HL-60 (cell line): ENCODE data around the gene SYT7.

Experiments used
- DNase-seq, 2 experiments: peaks; one replicate each; pipeline ENCODE4 v3.0.0-alpha.2; 2010 to 2020; ENCODE audit warnings: low read depth in 1 of 2, low spot score in 1 of 2
- H3K27ac ChIP-seq: fragments of 250-450 bp; sonication (Bioruptor Pico); replicated peaks from 2 replicates; pipeline ENCODE4 v1.5.1; 2020; ENCODE audit warnings: mild to moderate bottlenecking, moderate library complexity
- H3K27me3 ChIP-seq: fragments of 250-450 bp; sonication (Bioruptor Pico); 2 replicates; pipeline ENCODE4 v1.5.1; 2021; ENCODE audit warnings: mild to moderate bottlenecking, moderate library complexity; ENCODE audit not compliant: insufficient read depth, poor library complexity, severe bottlenecking
- H3K4me3 ChIP-seq: replicated peaks from 2 replicates; pipeline ENCODE4 v1.5.1; 2011; ENCODE audit warnings: mild to moderate bottlenecking, control low read depth, low read length; ENCODE audit not compliant: insufficient read depth
- GABPA ChIP-seq: IDR thresholded peaks from 2 replicates; pipeline ENCODE4 v1.6.1; 2012; ENCODE audit warnings: low read depth
- POLR2AphosphoS5 ChIP-seq: IDR thresholded peaks from 2 replicates; pipeline ENCODE4 v1.6.1; 2012; ENCODE audit warnings: low read depth
- SPI1 ChIP-seq: IDR thresholded peaks from 2 replicates; pipeline ENCODE4 v1.6.1; 2012; ENCODE audit warnings: low read depth, mild to moderate bottlenecking, borderline replicate concordance
- TF ChIP-seq, protein P1 (sequence below): IDR thresholded peaks from 2 replicates; pipeline ENCODE4 v1.6.1; 2012; ENCODE audit warnings: low read depth; ENCODE audit not compliant: insufficient replicate concordance
- TF ChIP-seq, protein P2 (sequence below): IDR thresholded peaks from one replicate; pipeline ENCODE4 v1.5.1; 2011; ENCODE audit warnings: low read length, control low read depth, inconsistent platforms; ENCODE audit not compliant: insufficient read depth

SYT7 gene

DNA sequence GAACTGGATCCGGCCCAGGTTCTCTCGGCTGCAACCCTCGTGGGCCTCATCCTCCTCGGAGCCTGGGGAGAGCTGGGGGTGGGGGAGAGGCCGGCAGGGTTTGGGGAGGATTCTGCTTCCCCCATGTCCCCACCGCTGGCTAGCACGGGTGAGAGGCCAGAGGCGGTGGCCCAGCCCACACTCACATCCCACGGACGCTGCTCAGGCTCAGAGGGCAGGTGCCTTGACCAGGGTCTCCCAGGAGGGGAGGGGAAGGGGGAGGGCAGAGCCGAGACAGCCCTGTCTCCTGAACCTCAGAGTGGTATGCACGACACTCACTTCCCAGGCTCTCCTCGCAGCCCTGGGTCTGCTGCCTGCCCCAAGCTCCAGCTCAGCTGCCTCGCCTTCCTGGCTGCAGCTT is 52.8 kb downstream of the SYT7 start:
- H3K27ac ChIP-seq = no peak overlapping the region
- H3K27me3 ChIP-seq = peaks cover 22% of the 10 kb centered on the region
- TF ChIP-seq, protein P1, sequence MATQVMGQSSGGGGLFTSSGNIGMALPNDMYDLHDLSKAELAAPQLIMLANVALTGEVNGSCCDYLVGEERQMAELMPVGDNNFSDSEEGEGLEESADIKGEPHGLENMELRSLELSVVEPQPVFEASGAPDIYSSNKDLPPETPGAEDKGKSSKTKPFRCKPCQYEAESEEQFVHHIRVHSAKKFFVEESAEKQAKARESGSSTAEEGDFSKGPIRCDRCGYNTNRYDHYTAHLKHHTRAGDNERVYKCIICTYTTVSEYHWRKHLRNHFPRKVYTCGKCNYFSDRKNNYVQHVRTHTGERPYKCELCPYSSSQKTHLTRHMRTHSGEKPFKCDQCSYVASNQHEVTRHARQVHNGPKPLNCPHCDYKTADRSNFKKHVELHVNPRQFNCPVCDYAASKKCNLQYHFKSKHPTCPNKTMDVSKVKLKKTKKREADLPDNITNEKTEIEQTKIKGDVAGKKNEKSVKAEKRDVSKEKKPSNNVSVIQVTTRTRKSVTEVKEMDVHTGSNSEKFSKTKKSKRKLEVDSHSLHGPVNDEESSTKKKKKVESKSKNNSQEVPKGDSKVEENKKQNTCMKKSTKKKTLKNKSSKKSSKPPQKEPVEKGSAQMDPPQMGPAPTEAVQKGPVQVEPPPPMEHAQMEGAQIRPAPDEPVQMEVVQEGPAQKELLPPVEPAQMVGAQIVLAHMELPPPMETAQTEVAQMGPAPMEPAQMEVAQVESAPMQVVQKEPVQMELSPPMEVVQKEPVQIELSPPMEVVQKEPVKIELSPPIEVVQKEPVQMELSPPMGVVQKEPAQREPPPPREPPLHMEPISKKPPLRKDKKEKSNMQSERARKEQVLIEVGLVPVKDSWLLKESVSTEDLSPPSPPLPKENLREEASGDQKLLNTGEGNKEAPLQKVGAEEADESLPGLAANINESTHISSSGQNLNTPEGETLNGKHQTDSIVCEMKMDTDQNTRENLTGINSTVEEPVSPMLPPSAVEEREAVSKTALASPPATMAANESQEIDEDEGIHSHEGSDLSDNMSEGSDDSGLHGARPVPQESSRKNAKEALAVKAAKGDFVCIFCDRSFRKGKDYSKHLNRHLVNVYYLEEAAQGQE = no peak
- TF ChIP-seq SPI1 (no peak), POLR2AphosphoS5 (no peak), GABPA (no peak)
- TF ChIP-seq, protein P2, sequence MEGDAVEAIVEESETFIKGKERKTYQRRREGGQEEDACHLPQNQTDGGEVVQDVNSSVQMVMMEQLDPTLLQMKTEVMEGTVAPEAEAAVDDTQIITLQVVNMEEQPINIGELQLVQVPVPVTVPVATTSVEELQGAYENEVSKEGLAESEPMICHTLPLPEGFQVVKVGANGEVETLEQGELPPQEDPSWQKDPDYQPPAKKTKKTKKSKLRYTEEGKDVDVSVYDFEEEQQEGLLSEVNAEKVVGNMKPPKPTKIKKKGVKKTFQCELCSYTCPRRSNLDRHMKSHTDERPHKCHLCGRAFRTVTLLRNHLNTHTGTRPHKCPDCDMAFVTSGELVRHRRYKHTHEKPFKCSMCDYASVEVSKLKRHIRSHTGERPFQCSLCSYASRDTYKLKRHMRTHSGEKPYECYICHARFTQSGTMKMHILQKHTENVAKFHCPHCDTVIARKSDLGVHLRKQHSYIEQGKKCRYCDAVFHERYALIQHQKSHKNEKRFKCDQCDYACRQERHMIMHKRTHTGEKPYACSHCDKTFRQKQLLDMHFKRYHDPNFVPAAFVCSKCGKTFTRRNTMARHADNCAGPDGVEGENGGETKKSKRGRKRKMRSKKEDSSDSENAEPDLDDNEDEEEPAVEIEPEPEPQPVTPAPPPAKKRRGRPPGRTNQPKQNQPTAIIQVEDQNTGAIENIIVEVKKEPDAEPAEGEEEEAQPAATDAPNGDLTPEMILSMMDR = no peak
- DNase-seq = no peak
- H3K4me3 ChIP-seq = no peak overlapping the region

DNA sequence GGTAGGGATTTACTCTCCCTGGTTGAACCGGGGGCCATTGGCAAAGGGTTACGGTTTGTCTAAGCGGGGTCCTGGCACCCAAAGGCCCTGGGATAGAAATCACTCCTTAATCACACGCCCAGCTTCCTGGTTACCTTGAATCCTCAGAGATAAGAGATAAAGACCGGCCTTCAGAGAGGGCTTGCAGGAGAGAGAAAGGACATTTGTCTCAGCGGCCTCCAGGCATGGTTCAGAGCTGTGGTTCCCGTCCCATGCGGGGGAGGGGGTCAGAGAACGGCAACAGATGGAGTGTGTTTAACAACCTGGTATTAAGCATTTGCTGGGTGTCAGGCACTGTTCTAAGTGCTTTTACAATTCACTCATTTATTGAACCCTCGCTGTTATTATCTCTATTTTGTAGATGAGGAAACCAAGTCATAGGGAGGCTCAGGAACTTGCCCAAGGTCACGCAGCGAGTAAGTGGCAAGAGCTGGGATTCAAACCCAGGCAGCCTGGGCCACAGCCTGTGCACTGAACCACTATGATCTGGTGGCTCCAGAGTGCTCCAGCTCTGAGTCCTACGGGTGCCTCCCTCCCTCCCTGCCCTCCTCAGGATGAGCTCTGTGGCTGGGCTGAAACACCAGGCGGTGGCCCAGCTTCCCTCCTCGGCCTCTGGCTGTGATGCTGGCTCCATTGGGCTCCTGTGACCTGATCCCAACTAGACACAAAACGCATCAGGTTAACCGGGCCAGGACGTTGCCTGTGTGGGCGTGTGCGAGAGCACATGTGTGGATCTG is 53.7 kb downstream of the SYT7 start:
- TF ChIP-seq GABPA (no peak), SPI1 (no peak), POLR2AphosphoS5 (no peak)
- TF ChIP-seq, protein P2 = no peak
- TF ChIP-seq, protein P1 = no peak
- DNase-seq = no peak
- no peak overlapping the region for H3K27ac ChIP-seq
- no peak overlapping the region for H3K4me3 ChIP-seq
- H3K27me3 ChIP-seq = peaks cover 22% of the 10 kb centered on the region

DNA sequence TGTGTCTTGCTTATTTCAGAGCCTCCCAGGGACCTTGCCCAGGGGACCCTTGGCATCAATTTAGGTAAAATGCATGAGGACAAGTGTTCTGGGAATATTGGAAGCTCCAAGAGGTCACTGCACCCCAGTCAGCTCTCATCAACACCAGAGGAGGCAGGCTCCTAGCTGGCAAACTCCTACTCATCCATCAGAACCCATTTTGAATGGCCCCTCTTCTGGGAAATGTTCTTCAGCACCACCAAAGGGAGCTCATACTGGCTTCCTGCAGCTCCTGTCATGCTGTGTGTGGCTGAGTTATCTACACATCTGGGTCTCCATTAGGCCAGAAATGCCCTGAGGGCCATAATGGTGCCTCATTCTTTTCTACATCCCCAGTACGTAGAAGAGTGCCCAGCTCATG is 54.6 kb downstream of the SYT7 start:
- H3K4me3 ChIP-seq = no peak overlapping the region
- no peak overlapping the region for H3K27ac ChIP-seq
- TF ChIP-seq GABPA (no peak), POLR2AphosphoS5 (no peak), SPI1 (no peak)
- TF ChIP-seq, protein P2 = no peak
- TF ChIP-seq, protein P1 = no peak
- DNase-seq = no peak
- peaks cover 24% of the 10 kb centered on the region for H3K27me3 ChIP-seq
